ENCODE results near the gene GON4L.
"Not testable (repeated sequence)": the region's sequence is repeated elsewhere in the genome, so short reads cannot be mapped to it uniquely, and the experiment has no call there.

GON4L gene

GRCh38 chr1:155719703-155720102 is 137.3 kb downstream of the GON4L start:
- Mint-ChIP-seq H3K36me3 (ENCODE audit: low read depth) (peaks cover 31% of the 10 kb centered on the region), H3K4me3 (no peak overlapping the region), H3K27ac (no peak overlapping the region), H3K4me1 (no peaks in the 10 kb centered on the region), H3K27me3 (ENCODE audit: low read depth) (no peaks in the 10 kb centered on the region), H3K9me3 (no peaks in the 10 kb centered on the region)
- no peak for TF ChIP-seq CTCF (IDR thresholded peaks at IDR 0.05; ENCODE audit: unreplicated experiment in 3 of 3)

- H3K27me3 Mint-ChIP-seq (ENCODE audit: low read depth); H3K4me3 Mint-ChIP-seq; H3K27ac Mint-ChIP-seq; H3K9me3 Mint-ChIP-seq; H3K4me1 Mint-ChIP-seq: not testable (repeated sequence)
- H3K36me3 Mint-ChIP-seq (ENCODE audit: low read depth), result peaks cover 33% of the 10 kb centered on the region
These were observed 138.4 kb downstream of the GON4L start for GRCh38 chr1:155718524-155719115.

GRCh38 chr1:155717041-155717440 is 140.0 kb downstream of the GON4L start:
- peaks cover 36% of the 10 kb centered on the region for H3K36me3 Mint-ChIP-seq (ENCODE audit: low read depth)
- no peak overlapping the region for H3K27ac Mint-ChIP-seq
- no peaks in the 10 kb centered on the region for H3K27me3 Mint-ChIP-seq (ENCODE audit: low read depth)
- no peak overlapping the region for H3K4me3 Mint-ChIP-seq
- H3K4me1 Mint-ChIP-seq, result peaks cover 6% of the 10 kb centered on the region
- no peak for TF ChIP-seq CTCF (IDR thresholded peaks at IDR 0.05; ENCODE audit: unreplicated experiment in 3 of 3)
- no peaks in the 10 kb centered on the region for H3K9me3 Mint-ChIP-seq

- Mint-ChIP-seq H3K36me3 (ENCODE audit: low read depth) (peaks cover 35% of the 10 kb centered on the region), H3K4me3 (no peak overlapping the region), H3K9me3 (no peaks in the 10 kb centered on the region), H3K27me3 (ENCODE audit: low read depth) (no peaks in the 10 kb centered on the region), H3K27ac (no peak overlapping the region), H3K4me1 (peaks cover 6% of the 10 kb centered on the region)
- no peak for TF ChIP-seq CTCF (IDR thresholded peaks at IDR 0.05; ENCODE audit: unreplicated experiment in 3 of 3)
These were observed 141.2 kb downstream of the GON4L start for GRCh38 chr1:155715777-155716176.

GRCh38 chr1:155715056-155715455 is 142.0 kb downstream of the GON4L start:
- H3K36me3 Mint-ChIP-seq (ENCODE audit: low read depth), result peaks cover 40% of the 10 kb centered on the region
- H3K9me3 Mint-ChIP-seq; H3K4me1 Mint-ChIP-seq; H3K4me3 Mint-ChIP-seq; H3K27me3 Mint-ChIP-seq (ENCODE audit: low read depth); H3K27ac Mint-ChIP-seq: not testable (repeated sequence)

GRCh38 chr1:155713075-155713474 is 143.9 kb downstream of the GON4L start:
- Mint-ChIP-seq H3K27me3 (ENCODE audit: low read depth) (no peaks in the 10 kb centered on the region), H3K27ac (peak overlapping the region; percentile 28 to 69 (median 62)), H3K9me3 (peaks cover 4% of the 10 kb centered on the region), H3K4me1 (peaks cover 6% of the 10 kb centered on the region), H3K36me3 (ENCODE audit: low read depth) (peaks cover 50% of the 10 kb centered on the region), H3K4me3 (no peak overlapping the region)
- TF ChIP-seq CTCF (IDR thresholded peaks at IDR 0.05; ENCODE audit: unreplicated experiment in 3 of 3), result no peak

- not testable (repeated sequence) for H3K27me3 Mint-ChIP-seq (ENCODE audit: low read depth); H3K9me3 Mint-ChIP-seq; H3K4me1 Mint-ChIP-seq; H3K4me3 Mint-ChIP-seq
- Mint-ChIP-seq H3K27ac (peak overlapping the region; percentile 28 to 69 (median 62)), H3K36me3 (ENCODE audit: low read depth) (peaks cover 51% of the 10 kb centered on the region)
- peak in 1 of 3 experiments; percentile 8 for TF ChIP-seq CTCF (IDR thresholded peaks at IDR 0.05; ENCODE audit: unreplicated experiment in 3 of 3)
These were observed 144.4 kb downstream of the GON4L start for GRCh38 chr1:155712636-155713035.

GRCh38 chr1:155711457-155711856 is 145.6 kb downstream of the GON4L start:
- H3K27ac Mint-ChIP-seq; H3K4me3 Mint-ChIP-seq; H3K9me3 Mint-ChIP-seq; H3K27me3 Mint-ChIP-seq (ENCODE audit: low read depth); H3K4me1 Mint-ChIP-seq: not testable (repeated sequence)
- H3K36me3 Mint-ChIP-seq (ENCODE audit: low read depth), result peaks cover 47% of the 10 kb centered on the region
